CD14-positive monocyte (primary cell): ENCODE measurements around the gene FBXO28. TPM values are rescaled to one million over a fixed set of nuclear protein-coding genes. Genes with fewer than 3 reads are reported as not detected.

Experiments used
- DNase-seq, 3 donors: peaks; one replicate each; pipeline ENCODE4 v3.0.0-alpha.2; 2011 to 2022
- H2AFZ ChIP-seq: 2 replicates; pipeline ENCODE4 v1.6.0; 2012; ENCODE audit warnings: mild to moderate bottlenecking, low read depth, low read length, inconsistent platforms; ENCODE audit not compliant: insufficient read depth, poor library complexity, severe bottlenecking
- H3K27ac ChIP-seq, 2 donors: 1 replicate in 1 of 2; 2 replicates in 1 of 2; pipeline ENCODE4 v1.5.1; 2012 to 2013; ENCODE audit warnings: low read length in 2 of 2, control low read depth in 1 of 2, inconsistent platforms in 1 of 2, low read depth in 1 of 2, mild to moderate bottlenecking in 1 of 2
- H3K27me3 ChIP-seq, 2 donors: one replicate each; pipeline versions ENCODE4 v1.6.0 to v1.6.1; 2011 to 2013; ENCODE audit warnings: low read length in 2 of 2; ENCODE audit not compliant: control insufficient read depth in 2 of 2, insufficient read depth in 2 of 2
- H3K36me3 ChIP-seq, 2 donors: replicated peaks in 1 of 2; 1 replicate in 1 of 2; 2 replicates in 1 of 2; pipeline versions ENCODE4 v1.5.1 to v1.6.1; 2012 to 2013; ENCODE audit warnings: low read length in 2 of 2, control low read depth in 1 of 2, inconsistent platforms in 1 of 2, mild to moderate bottlenecking in 1 of 2; ENCODE audit not compliant: insufficient read depth in 2 of 2, control insufficient read depth in 1 of 2
- H3K4me1 ChIP-seq, 2 donors: 1 replicate in 1 of 2; 2 replicates in 1 of 2; pipeline versions ENCODE4 v1.5.1 to v1.6.1; 2012 to 2013; ENCODE audit warnings: low read length in 2 of 2, control low read depth in 1 of 2, inconsistent platforms in 1 of 2, mild to moderate bottlenecking in 1 of 2, moderate library complexity in 1 of 2; ENCODE audit not compliant: insufficient read depth in 2 of 2, control insufficient read depth in 1 of 2
- H3K4me2 ChIP-seq: replicated peaks from 2 replicates; pipeline ENCODE3; 2012; ENCODE audit warnings: low read length, moderate library complexity, mild to moderate bottlenecking; ENCODE audit not compliant: poor library complexity, severe bottlenecking; ENCODE audit errors: extremely low read depth
- H3K4me3 ChIP-seq, 3 experiments: fragments of 200-600 bp in 1 of 3; sonication (generic) in 1 of 3; replicated peaks in 1 of 3; 1 replicate in 2 of 3; 2 replicates in 1 of 3; pipeline ENCODE4 v1.5.1; 2011 to 2013; ENCODE audit warnings: low read length in 3 of 3, mild to moderate bottlenecking in 3 of 3, control low read depth in 2 of 3, low read depth in 2 of 3, inconsistent platforms in 1 of 3, moderate library complexity in 1 of 3
- H3K79me2 ChIP-seq: 2 replicates; pipeline ENCODE4 v1.6.0; 2012; ENCODE audit warnings: mild to moderate bottlenecking, control low read depth, inconsistent platforms, low read length, moderate library complexity; ENCODE audit not compliant: insufficient read depth
- H3K9ac ChIP-seq: 2 replicates; pipeline ENCODE4 v1.6.0; 2017; ENCODE audit warnings: low read length, mild to moderate bottlenecking; ENCODE audit not compliant: insufficient read depth, poor library complexity, severe bottlenecking
- H3K9me3 ChIP-seq, 2 donors: replicated peaks in 1 of 2; 1 replicate in 1 of 2; 2 replicates in 1 of 2; pipeline versions ENCODE4 v1.5.1 to v1.6.1; 2012 to 2013; ENCODE audit warnings: low read length in 2 of 2, control low read depth in 1 of 2; ENCODE audit not compliant: control insufficient read depth in 1 of 2, insufficient read depth in 1 of 2
- H4K20me1 ChIP-seq: 2 replicates; pipeline ENCODE4 v1.6.0; 2012; ENCODE audit warnings: mild to moderate bottlenecking, low read length, control low read depth, moderate library complexity; ENCODE audit not compliant: insufficient read depth
- H3K27ac Mint-ChIP-seq, 7 donors: one replicate each; pipeline ENCODE4 v1.8.0; 2020; ENCODE audit warnings: mild to moderate bottlenecking in 7 of 7, mixed read lengths in 7 of 7, moderate library complexity in 6 of 7, inconsistent platforms in 2 of 7
- H3K27me3 Mint-ChIP-seq, 3 donors: one replicate each; pipeline ENCODE4 v1.8.0; 2021 to 2022; ENCODE audit warnings: low read depth in 3 of 3, mild to moderate bottlenecking in 3 of 3, mixed read lengths in 3 of 3, moderate library complexity in 3 of 3, inconsistent platforms in 1 of 3
- H3K36me3 Mint-ChIP-seq, 2 donors: one replicate each; pipeline ENCODE4 v1.8.0; 2020; ENCODE audit warnings: mixed read lengths in 2 of 2, inconsistent platforms in 1 of 2, mild to moderate bottlenecking in 1 of 2
- H3K4me1 Mint-ChIP-seq: one replicate; pipeline ENCODE4 v1.8.0; 2020; ENCODE audit warnings: mild to moderate bottlenecking, mixed read lengths
- H3K4me3 Mint-ChIP-seq, 2 donors: one replicate each; pipeline ENCODE4 v1.8.0; 2020; ENCODE audit warnings: mild to moderate bottlenecking in 2 of 2, mixed read lengths in 2 of 2, moderate library complexity in 1 of 2
- H3K9me3 Mint-ChIP-seq, 7 donors: one replicate each; pipeline ENCODE4 v1.8.0; 2020 to 2022; ENCODE audit warnings: mixed read lengths in 7 of 7, mild to moderate bottlenecking in 6 of 7, moderate library complexity in 6 of 7, inconsistent platforms in 2 of 7
- CTCF ChIP-seq: fragments of 200-600 bp; IDR thresholded peaks from one replicate; pipeline ENCODE4 v1.8.0; 2022; ENCODE audit warnings: antibody characterized with exemption, mild to moderate bottlenecking
- WGBS: methylation state at CpG from one replicate; pipeline ENCODE4 v1.1.5; 2013; ENCODE audit warnings: missing lambda C conversion rate; ENCODE audit not compliant: insufficient coverage; 5-methylcytosine and 5-hydroxymethylcytosine counted together
- intact Hi-C, 2 donors: fragments of 100-400 bp; cut with micrococcal nuclease; formaldehyde crosslinking; loops; one replicate each; pipeline versions ENCODE4 v1.15.0 to v1.15.1; 2023
- polyA plus RNA-seq, 3 donors: library from polyadenylated mRNA; depleted of rRNA in 1 of 3; unstranded in 2 of 3; stranded (reverse) in 1 of 3; fragments of 300-500 nt in 2 of 3; fragments of >200 nt in 1 of 3; fragmentation: Illumina TruSeq in 2 of 3; gene quantifications; 1 replicate in 2 of 3; 2 replicates in 1 of 3; pipeline ENCODE4 v1.2.3, GENCODE V29; 2012 to 2021

Gene FBXO28
- polyA plus RNA-seq, 3 donors: 12.9 to 15.8 (median 13.0) TPM

DNA sequence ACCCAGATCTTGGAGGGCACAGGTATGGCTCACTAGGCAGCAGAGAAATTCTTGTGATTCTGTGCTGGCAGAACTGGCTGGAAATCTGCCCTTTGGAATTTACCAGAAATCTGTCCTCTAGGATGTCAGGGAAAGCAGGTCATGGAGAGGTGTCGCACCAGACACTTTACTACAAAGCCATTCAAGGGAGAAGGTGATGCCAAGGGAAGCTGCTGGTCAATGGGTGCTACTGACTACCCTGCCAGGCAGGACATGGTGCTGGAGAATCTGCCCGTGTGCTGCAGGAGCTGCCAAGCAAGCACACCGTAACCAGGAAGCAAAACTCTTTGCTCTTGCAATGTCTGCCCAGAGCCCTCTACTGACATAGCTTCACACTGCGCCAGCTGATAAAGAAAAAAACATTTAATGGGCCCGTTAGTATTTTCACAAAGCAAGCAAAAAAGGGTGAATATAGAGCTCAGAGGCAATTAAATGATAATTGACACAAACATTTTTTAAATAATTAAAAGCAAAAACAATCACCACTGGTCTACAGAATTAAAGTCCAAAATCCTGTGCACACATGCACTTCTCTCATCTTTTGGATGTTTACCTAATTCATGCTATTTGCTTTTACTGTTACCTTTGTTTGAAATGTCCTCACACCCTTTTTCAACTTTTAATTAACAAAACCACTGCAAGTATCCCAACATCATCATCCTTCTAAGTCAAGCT, 7.2 kb upstream of the FBXO28 start:
- no peak overlapping the region for H3K27ac ChIP-seq
- no peak overlapping the region for H3K4me3 ChIP-seq
- intact Hi-C loops: no loop called here
- peak in 2 of 3 donors; percentile 6 to 10 for DNase-seq
- no peak for TF ChIP-seq CTCF
- Mint-ChIP-seq H3K4me3 (peak overlapping the region in 1 of 2 donors; percentile 40), H3K36me3 (no peaks in the 10 kb centered on the region), H3K4me1 (peaks cover 8% of the 10 kb centered on the region), H3K27me3 (peaks cover 2 to 9% (median 3%) of the 10 kb centered on the region in 3 donors), H3K27ac (no peak overlapping the region), H3K9me3 (peaks cover 0 to 1% (median 0%) of the 10 kb centered on the region in 7 donors)
- peak overlapping the region; percentile 79 for H2AFZ ChIP-seq
- peaks cover 0 to 2% of the 10 kb centered on the region in 2 donors for H3K27me3 ChIP-seq
- no peaks in the 10 kb centered on the region for H3K36me3 ChIP-seq
- 100% methylated on average over 1 of the region's 5 CpGs for WGBS
- no peak overlapping the region for H3K9ac ChIP-seq
- H3K4me1 ChIP-seq: peaks cover 0 to 3% of the 10 kb centered on the region in 2 donors
- H3K9me3 ChIP-seq: no peaks in the 10 kb centered on the region
- peak overlapping the region; percentile 1 for H3K4me2 ChIP-seq
- H3K79me2 ChIP-seq: no peaks in the 10 kb centered on the region
- no peaks in the 10 kb centered on the region for H4K20me1 ChIP-seq

DNA sequence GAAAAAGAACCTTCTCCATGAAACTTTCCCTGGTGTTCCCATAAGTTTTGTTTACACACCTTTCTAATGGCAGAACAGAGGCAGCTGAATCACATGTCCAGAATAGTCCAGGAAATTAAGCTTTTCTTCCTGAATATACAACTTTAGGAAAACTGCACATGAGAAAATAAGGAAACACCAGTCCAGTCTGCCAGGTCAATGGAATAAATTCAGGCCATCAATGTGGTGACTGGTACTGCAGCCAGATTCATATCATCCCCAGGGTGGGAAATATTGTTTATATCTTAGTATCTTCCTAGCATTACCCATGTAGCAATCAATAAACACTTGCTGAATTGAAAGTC, 6.7 kb upstream of the FBXO28 start:
- no peak overlapping the region for H3K4me3 Mint-ChIP-seq
- Histone ChIP-seq H3K79me2 (no peaks in the 10 kb centered on the region), H3K4me3 (no peak overlapping the region), H3K27ac (no peak overlapping the region), H3K4me2 (no peak overlapping the region), H2AFZ (no peak overlapping the region), H4K20me1 (no peaks in the 10 kb centered on the region), H3K9me3 (no peaks in the 10 kb centered on the region), H3K4me1 (peaks cover 0 to 3% of the 10 kb centered on the region in 2 donors), H3K27me3 (peaks cover 0 to 2% of the 10 kb centered on the region in 2 donors), H3K36me3 (no peaks in the 10 kb centered on the region), H3K9ac (no peak overlapping the region)
- H3K27ac Mint-ChIP-seq: no peak overlapping the region
- peaks cover 8% of the 10 kb centered on the region for H3K4me1 Mint-ChIP-seq
- H3K9me3 Mint-ChIP-seq: peaks cover 0 to 1% (median 0%) of the 10 kb centered on the region in 7 donors
- no peak for DNase-seq
- no peak for TF ChIP-seq CTCF
- peaks cover 2 to 9% (median 3%) of the 10 kb centered on the region in 3 donors for H3K27me3 Mint-ChIP-seq
- H3K36me3 Mint-ChIP-seq: no peaks in the 10 kb centered on the region
- intact Hi-C loops: no loop called here
